Effector memory CD4-positive, alpha-beta T cell (primary cell): ENCODE data around the gene SLC25A10.

ENCODE experiments used
- DNase-seq, 3 donors: peaks; one replicate each; pipeline ENCODE4 v3.0.0-alpha.2; 2020
- H3K27ac ChIP-seq: 2 replicates; pipeline ENCODE4 v1.7.0; 2013; ENCODE audit warnings: mild to moderate bottlenecking, low read length, moderate library complexity; ENCODE audit not compliant: insufficient read depth, poor library complexity, severe bottlenecking
- H3K27me3 ChIP-seq: replicated peaks from 2 replicates; pipeline ENCODE4 v1.7.0; 2013; ENCODE audit warnings: mild to moderate bottlenecking, low read length; ENCODE audit not compliant: insufficient read depth, control insufficient read depth, poor library complexity, severe bottlenecking
- H3K36me3 ChIP-seq: 2 replicates; pipeline ENCODE4 v1.7.0; 2013; ENCODE audit warnings: mild to moderate bottlenecking, low read length, moderate library complexity; ENCODE audit not compliant: control insufficient read depth, insufficient read depth
- H3K4me1 ChIP-seq: 2 replicates; pipeline ENCODE4 v1.7.0; 2013; ENCODE audit warnings: low read length, mild to moderate bottlenecking; ENCODE audit not compliant: control insufficient read depth, insufficient read depth, poor library complexity, severe bottlenecking
- H3K4me3 ChIP-seq: 2 replicates; pipeline ENCODE4 v1.7.0; 2013; ENCODE audit warnings: low read length, low read depth, mild to moderate bottlenecking; ENCODE audit not compliant: insufficient read depth, poor library complexity, severe bottlenecking
- H3K9me3 ChIP-seq: 2 replicates; pipeline ENCODE4 v1.7.0; 2013; ENCODE audit warnings: mild to moderate bottlenecking, low read length, moderate library complexity; ENCODE audit not compliant: control insufficient read depth

The SLC25A10 gene

GRCh38 chr17:81714412-81715106 lies 2.5 kb downstream of the SLC25A10 start:
- H3K4me1 ChIP-seq: peaks cover 20% of the 10 kb centered on the region
- no peak overlapping the region for H3K27ac ChIP-seq
- DNase-seq: no peak
- H3K27me3 ChIP-seq: no peaks in the 10 kb centered on the region
- H3K4me3 ChIP-seq: no peak overlapping the region
- H3K36me3 ChIP-seq: no peaks in the 10 kb centered on the region
- H3K9me3 ChIP-seq: no peaks in the 10 kb centered on the region

- no peak overlapping the region for H3K4me3 ChIP-seq
Measured at GRCh38 chr17:81715107-81715871, 3.2 kb downstream of the SLC25A10 start.

GRCh38 chr17:81715872-81716673 lies 4.0 kb downstream of the SLC25A10 start:
- no peak overlapping the region for H3K27ac ChIP-seq
- peaks cover 13% of the 10 kb centered on the region for H3K4me1 ChIP-seq
- no peaks in the 10 kb centered on the region for H3K9me3 ChIP-seq
- no peak overlapping the region for H3K4me3 ChIP-seq
- H3K27me3 ChIP-seq: no peaks in the 10 kb centered on the region
- H3K36me3 ChIP-seq: no peaks in the 10 kb centered on the region
- no peak for DNase-seq

More at GRCh38 chr17:81715107-81715871, 3.2 kb downstream of the SLC25A10 start:
- Histone ChIP-seq H3K27ac (no peak overlapping the region), H3K27me3 (no peaks in the 10 kb centered on the region), H3K9me3 (no peaks in the 10 kb centered on the region), H3K36me3 (no peaks in the 10 kb centered on the region), H3K4me1 (peaks cover 20% of the 10 kb centered on the region)
- DNase-seq: no peak

- H3K4me3 ChIP-seq: no peak overlapping the region
- H3K27me3 ChIP-seq: no peaks in the 10 kb centered on the region
- no peak for DNase-seq
- peaks cover 9% of the 10 kb centered on the region for H3K4me1 ChIP-seq
- no peak overlapping the region for H3K27ac ChIP-seq
- no peaks in the 10 kb centered on the region for H3K9me3 ChIP-seq
- H3K36me3 ChIP-seq: no peaks in the 10 kb centered on the region
Measured at GRCh38 chr17:81716674-81716996, 4.6 kb downstream of the SLC25A10 start.

- no peaks in the 10 kb centered on the region for H3K9me3 ChIP-seq
- no peak for DNase-seq
- no peak overlapping the region for H3K27ac ChIP-seq
- H3K36me3 ChIP-seq: no peaks in the 10 kb centered on the region
- H3K27me3 ChIP-seq: no peaks in the 10 kb centered on the region
- H3K4me3 ChIP-seq: no peak overlapping the region
- H3K4me1 ChIP-seq: peaks cover 9% of the 10 kb centered on the region
Measured at GRCh38 chr17:81717049-81717765, 5.1 kb downstream of the SLC25A10 start.

GRCh38 chr17:81717766-81718089 lies 5.6 kb downstream of the SLC25A10 start:
- DNase-seq: no peak
- no peak overlapping the region for H3K27ac ChIP-seq
- peaks cover 6% of the 10 kb centered on the region for H3K4me1 ChIP-seq

GRCh38 chr17:81719410-81720266 lies 7.6 kb downstream of the SLC25A10 start:
- no peak for DNase-seq
- H3K9me3 ChIP-seq: no peaks in the 10 kb centered on the region
- H3K4me3 ChIP-seq: no peak overlapping the region
- no peaks in the 10 kb centered on the region for H3K27me3 ChIP-seq
- no peaks in the 10 kb centered on the region for H3K4me1 ChIP-seq
- H3K27ac ChIP-seq: no peak overlapping the region
- no peaks in the 10 kb centered on the region for H3K36me3 ChIP-seq

More at GRCh38 chr17:81717766-81718089, 5.6 kb downstream of the SLC25A10 start:
- Histone ChIP-seq H3K27me3 (no peaks in the 10 kb centered on the region), H3K36me3 (no peaks in the 10 kb centered on the region), H3K9me3 (no peaks in the 10 kb centered on the region), H3K4me3 (no peak overlapping the region)

GRCh38 chr17:81720267-81721071 lies 8.4 kb downstream of the SLC25A10 start:
- Histone ChIP-seq H3K36me3 (no peaks in the 10 kb centered on the region), H3K4me1 (no peaks in the 10 kb centered on the region), H3K27ac (no peak overlapping the region), H3K27me3 (no peaks in the 10 kb centered on the region), H3K4me3 (no peak overlapping the region), H3K9me3 (no peaks in the 10 kb centered on the region)
- DNase-seq: no peak
